NCI-H524 treated with DMSO at 0.1 percent for 48 hours (cell line): ENCODE data around the gene ABCG8.

ENCODE experiments used
- DNase-seq: peaks from one replicate; lab custom pipeline; 2025; lab: John Stamatoyannopoulos, UW

The ABCG8 gene

DNA sequence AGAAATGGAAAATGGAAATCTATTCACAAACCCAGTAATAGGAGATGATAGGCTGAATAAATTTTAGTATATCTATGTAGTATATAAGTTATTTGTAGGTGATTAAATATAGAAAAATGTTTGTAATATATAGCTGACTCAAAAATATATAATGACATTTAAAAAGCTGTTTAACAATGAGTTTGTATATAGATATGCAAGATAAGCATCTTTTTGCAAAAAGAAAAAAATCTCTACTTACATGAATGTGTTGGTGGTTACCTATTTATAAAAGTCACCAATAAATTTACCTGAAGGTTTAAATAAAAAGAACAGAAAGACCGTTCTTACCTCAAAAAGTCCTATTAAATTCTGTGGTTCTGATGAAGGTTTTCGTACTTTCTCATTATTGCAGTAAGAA lies 85.7 kb downstream of the ABCG8 start:
- DNase-seq = no peak

DNA sequence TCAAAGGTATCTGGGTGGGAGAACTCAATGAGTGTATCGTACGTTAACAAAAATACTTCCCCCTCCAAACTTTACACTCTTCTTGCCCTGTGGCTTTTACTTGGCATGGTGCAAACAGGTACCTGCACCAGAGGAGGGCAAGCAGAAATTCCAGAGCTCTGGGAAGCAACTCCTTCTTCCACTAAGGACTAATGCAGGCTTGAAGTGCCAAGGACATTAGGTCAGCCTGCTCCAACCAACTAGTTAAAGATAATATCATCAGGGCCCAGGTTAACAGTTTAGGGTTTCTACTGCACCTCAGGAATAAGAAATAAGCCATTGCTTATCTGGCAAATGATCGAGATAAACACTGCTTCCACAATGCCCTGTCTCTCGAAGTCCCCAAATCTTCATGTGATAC lies 86.7 kb downstream of the ABCG8 start:
- DNase-seq = no peak

DNA sequence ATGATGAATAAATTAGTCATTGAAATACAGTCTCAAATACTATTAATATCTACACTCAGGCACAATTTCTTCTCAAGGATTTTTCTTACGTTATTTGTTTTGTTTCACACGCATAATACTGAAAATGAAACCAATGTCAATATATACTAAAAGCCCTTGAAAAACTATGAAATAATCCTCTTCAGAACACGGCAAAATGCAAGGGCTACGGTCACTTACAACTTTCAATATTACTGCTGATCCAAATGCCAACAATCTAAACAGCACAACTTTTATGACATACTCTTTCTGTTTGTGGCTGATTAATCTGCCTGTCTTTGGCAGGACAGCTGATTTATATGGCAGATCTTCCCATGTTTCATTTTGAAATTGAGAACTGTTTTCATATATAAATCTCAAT lies 88.7 kb downstream of the ABCG8 start:
- no peak for DNase-seq

DNA sequence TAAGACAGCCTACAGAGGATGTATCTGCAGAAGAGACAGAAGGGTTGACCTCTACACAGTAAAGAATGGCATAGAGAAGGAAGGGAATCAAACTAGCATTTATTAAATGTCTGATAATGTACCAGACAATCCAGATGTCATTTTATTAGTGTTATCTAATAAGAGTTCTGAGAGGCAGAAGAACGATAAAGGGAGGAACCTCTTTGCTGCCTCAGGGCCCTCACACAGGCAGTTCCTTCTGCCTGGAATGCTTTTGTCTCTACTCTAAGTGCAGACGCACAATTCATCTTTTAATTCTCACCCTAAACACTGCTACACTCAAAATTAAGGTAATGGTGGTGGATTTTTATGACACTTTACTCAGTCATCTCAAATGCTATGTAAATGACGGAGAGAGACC lies 92.5 kb downstream of the ABCG8 start:
- no peak for DNase-seq
